Measurements from ENCODE around the gene INTS3. TPM values are rescaled to one million over a fixed set of nuclear protein-coding genes. Genes with fewer than 3 reads are reported as not detected.

Gene INTS3
- total RNA-seq, 1 donor from 2014 or later: 88.6 TPM

DNA sequence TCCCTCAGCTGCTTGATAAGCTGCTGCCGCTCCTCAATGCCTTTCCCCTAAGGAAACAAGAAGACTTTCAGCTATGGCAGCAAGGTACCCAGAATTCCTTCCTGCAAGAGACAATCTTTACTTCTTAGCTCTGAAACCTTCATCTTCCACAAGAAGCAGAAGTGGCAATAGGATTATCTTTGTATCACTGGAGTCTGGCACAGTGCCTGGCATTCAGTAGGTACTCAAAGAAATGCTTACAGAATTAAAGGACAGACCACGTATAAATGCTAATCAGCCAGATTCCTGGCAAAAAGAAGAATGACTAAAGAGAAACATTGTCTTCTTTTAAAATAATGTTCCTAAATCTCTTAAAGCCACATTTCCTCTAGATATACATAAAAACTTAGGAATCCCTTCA, 91.0 kb downstream of the INTS3 start:
- H3K9me3 Mint-ChIP-seq: no peaks in the 10 kb centered on the region
- ATAC-seq (ENCODE audit: low read depth) (no peak), DNase-seq (no peak)
- intact Hi-C loops (cut with micrococcal nuclease): no loop called here
- no peak overlapping the region for H3K4me3 Mint-ChIP-seq
- TF ChIP-seq, protein P1, sequence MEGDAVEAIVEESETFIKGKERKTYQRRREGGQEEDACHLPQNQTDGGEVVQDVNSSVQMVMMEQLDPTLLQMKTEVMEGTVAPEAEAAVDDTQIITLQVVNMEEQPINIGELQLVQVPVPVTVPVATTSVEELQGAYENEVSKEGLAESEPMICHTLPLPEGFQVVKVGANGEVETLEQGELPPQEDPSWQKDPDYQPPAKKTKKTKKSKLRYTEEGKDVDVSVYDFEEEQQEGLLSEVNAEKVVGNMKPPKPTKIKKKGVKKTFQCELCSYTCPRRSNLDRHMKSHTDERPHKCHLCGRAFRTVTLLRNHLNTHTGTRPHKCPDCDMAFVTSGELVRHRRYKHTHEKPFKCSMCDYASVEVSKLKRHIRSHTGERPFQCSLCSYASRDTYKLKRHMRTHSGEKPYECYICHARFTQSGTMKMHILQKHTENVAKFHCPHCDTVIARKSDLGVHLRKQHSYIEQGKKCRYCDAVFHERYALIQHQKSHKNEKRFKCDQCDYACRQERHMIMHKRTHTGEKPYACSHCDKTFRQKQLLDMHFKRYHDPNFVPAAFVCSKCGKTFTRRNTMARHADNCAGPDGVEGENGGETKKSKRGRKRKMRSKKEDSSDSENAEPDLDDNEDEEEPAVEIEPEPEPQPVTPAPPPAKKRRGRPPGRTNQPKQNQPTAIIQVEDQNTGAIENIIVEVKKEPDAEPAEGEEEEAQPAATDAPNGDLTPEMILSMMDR (IDR thresholded peaks at IDR 0.05): no peak
- peaks cover 53% of the 10 kb centered on the region for H3K36me3 Mint-ChIP-seq (ENCODE audit: low read depth)
- no peaks in the 10 kb centered on the region for H3K27me3 Mint-ChIP-seq
- no peak overlapping the region for H3K27ac Mint-ChIP-seq
- peaks cover 7% of the 10 kb centered on the region for H3K4me1 Mint-ChIP-seq
- ChIA-PET CTCF (interaction anchor here (1.5 kb wide), 1 partner anchor 147 kb away, joined by 3 read pairs; no protein-coding TSS in a partner anchor), POLR2A (no interaction called here)

Other genes with a start within 250 kb of the INTS3 start
- 166 and 186 TPM in 2 replicates for gene S100A6, start 192.1 kb upstream of the INTS3 start, total RNA-seq
- 0.51 TPM in 1 of 2 replicates, not detected in the other for gene S100A5, start 187.1 kb upstream of the INTS3 start, total RNA-seq
- 315 and 398 TPM in 2 replicates for gene S100A4, start 182.2 kb upstream of the INTS3 start, total RNA-seq
- not detected in 2 replicates for gene S100A3, start 178.8 kb upstream of the INTS3 start, total RNA-seq
- 2.0 and 4.4 TPM in 2 replicates for gene S100A2, start 162.2 kb upstream of the INTS3 start, total RNA-seq
- gene S100A16, start 114.9 kb upstream of the INTS3 start, total RNA-seq: not detected in 2 replicates
- not detected in 2 replicates for gene S100A14, start 111.7 kb upstream of the INTS3 start, total RNA-seq
- gene S100A13, start 100.5 kb upstream of the INTS3 start, total RNA-seq: 16.2 and 17.6 TPM in 2 replicates
- 0.31 and 0.69 TPM in 2 replicates for gene S100A1, start 99.6 kb upstream of the INTS3 start, total RNA-seq
- gene CHTOP, start 94.0 kb upstream of the INTS3 start, total RNA-seq: 140 and 148 TPM in 2 replicates
- gene SNAPIN, start 69.3 kb upstream of the INTS3 start, total RNA-seq: 50.4 and 51.5 TPM in 2 replicates
- gene ILF2, start 57.1 kb upstream of the INTS3 start, total RNA-seq: 182 and 191 TPM in 2 replicates
- 0.59 and 0.82 TPM in 2 replicates for gene NPR1, start 49.4 kb upstream of the INTS3 start, total RNA-seq
- 7.8 and 12.6 TPM in 2 replicates for gene SLC27A3, start 47.4 kb downstream of the INTS3 start, total RNA-seq
- gene GATAD2B, start 194.9 kb downstream of the INTS3 start, total RNA-seq: 78.4 and 86.3 TPM in 2 replicates
- 217 and 257 TPM in 2 replicates for gene DENND4B, start 218.7 kb downstream of the INTS3 start, total RNA-seq
- gene CRTC2, start 230.6 kb downstream of the INTS3 start, total RNA-seq: 206 and 247 TPM in 2 replicates
- gene SLC39A1, start 235.5 kb downstream of the INTS3 start, total RNA-seq: 51.3 and 56.3 TPM in 2 replicates
- gene CREB3L4, start 239.9 kb downstream of the INTS3 start, total RNA-seq: 9.4 and 10.2 TPM in 2 replicates
- 137 and 147 TPM in 2 replicates for gene JTB, start 249.6 kb downstream of the INTS3 start, total RNA-seq

Data from activated B cell treated with CpG ODN at 0.5 μM for 24 hours (primary cell).